HCT116 (cell line): ENCODE measurements around the gene PTBP3. TPM values are rescaled to one million over a fixed set of nuclear protein-coding genes. Genes with fewer than 3 reads are reported as not detected.

Experiments used
- ATAC-seq: fragments of 200-7000 bp; cut with Tn5 transposase; 2 replicates; pipeline ENCODE4 v1.9.1; 2020; ENCODE audit warnings: mild to moderate bottlenecking, moderate library complexity
- BruUV-seq: library from RNA; stranded (reverse); fragments of 400-500 nt; replicated peaks from 2 replicates; lab custom pipeline; 2021; lab: Mats Ljungman, UMichigan
- CTCF ChIA-PET: fragments of 300-600 bp; sonication (Branson Sonifier 250); formaldehyde crosslinking; loops from one replicate; lab custom pipeline; 2021; ENCODE audit warnings: antibody characterized with exemption; lab: Charles Lee
- POLR2A ChIA-PET: fragments of 300-600, 350-600 bp; sonication (Branson Sonifier 250); formaldehyde crosslinking; loops from one replicate; lab custom pipeline; 2021; ENCODE audit warnings: antibody characterized with exemption; lab: Charles Lee
- RAD21 ChIA-PET, 2 experiments: fragments of 300-600 bp; sonication (Branson Sonifier 250); formaldehyde crosslinking; loops; one replicate each; lab custom pipeline; 2023; ENCODE audit warnings: low total read pairs in 2 of 2; ENCODE audit not compliant: uncharacterized antibody in 2 of 2, unreplicated experiment in 2 of 2, low non-redundant PET in 1 of 2; lab: Charles Lee
- DNase-seq: peaks from one replicate; pipeline ENCODE4 v3.0.0-alpha.2; 2010; ENCODE audit warnings: low read depth, low spot score
- H2AFZ ChIP-seq: fragments of 200-600 bp; shearing (Covaris generic), sonication (generic); 2 replicates; pipeline ENCODE4 v1.6.1; 2017; ENCODE audit warnings: low read depth, mixed run types, mixed read lengths, antibody characterized with exemption, low read length; ENCODE audit not compliant: poor library complexity, severe bottlenecking
- H3K27ac ChIP-seq: 2 replicates; pipeline ENCODE4 v1.5.1; 2012; ENCODE audit warnings: low read depth, low read length
- H3K27me3 ChIP-seq: fragments of 200-600 bp; sonication (generic); 2 replicates; pipeline ENCODE4 v1.6.1; 2016; ENCODE audit warnings: mixed run types, low read length, mixed read lengths; ENCODE audit not compliant: insufficient read depth
- H3K36me3 ChIP-seq, 2 experiments: fragments of 200-500 bp in 1 of 2; fragments of 200-600 bp in 1 of 2; sonication (Bioruptor generic) in 1 of 2; sonication (generic) in 1 of 2; 2 replicates each; pipeline versions ENCODE4 v1.5.1 to v1.6.1; 2014 to 2016; ENCODE audit warnings: low read length in 2 of 2, inconsistent platforms in 1 of 2, mixed read lengths in 1 of 2, mixed run types in 1 of 2; ENCODE audit not compliant: insufficient read depth in 2 of 2, control insufficient read depth in 1 of 2
- H3K4me1 ChIP-seq, 2 experiments: fragments of 200-600 bp in 1 of 2; sonication (generic) in 1 of 2; 2 replicates each; pipeline versions ENCODE4 v1.5.1 to v1.6.1; 2012 to 2017; ENCODE audit warnings: low read length in 2 of 2, inconsistent platforms in 1 of 2, mild to moderate bottlenecking in 1 of 2, mixed read lengths in 1 of 2, mixed run types in 1 of 2, moderate library complexity in 1 of 2; ENCODE audit not compliant: insufficient read depth in 2 of 2, control insufficient read depth in 1 of 2
- H3K4me2 ChIP-seq: fragments of 200-600 bp; sonication (generic); 2 replicates; pipeline ENCODE4 v1.6.1; 2017; ENCODE audit warnings: mixed run types, low read length, mixed read lengths
- H3K4me3 ChIP-seq, 2 experiments: fragments of 200-600 bp in 1 of 2; sonication (generic) in 1 of 2; replicated peaks in 1 of 2; 2 replicates each; pipeline ENCODE4 v1.5.1; 2011 to 2016; ENCODE audit warnings: low read length in 2 of 2, control low read depth in 1 of 2, low read depth in 1 of 2, mild to moderate bottlenecking in 1 of 2, mixed read lengths in 1 of 2, mixed run types in 1 of 2
- H3K79me2 ChIP-seq: fragments of 200-600 bp; sonication (generic); 2 replicates; pipeline ENCODE4 v1.6.1; 2017; ENCODE audit warnings: mild to moderate bottlenecking, mixed run types, low read length, moderate library complexity, mixed read lengths; ENCODE audit not compliant: insufficient read depth
- H3K9ac ChIP-seq: fragments of 200-600 bp; sonication (generic); 2 replicates; pipeline ENCODE4 v1.6.1; 2016; ENCODE audit warnings: low read length, mixed read lengths
- H3K9me2 ChIP-seq: fragments of 200-600 bp; sonication (generic), shearing (Covaris generic); 2 replicates; pipeline ENCODE4 v1.6.1; 2017; ENCODE audit warnings: mixed run types, mild to moderate bottlenecking, moderate library complexity; ENCODE audit not compliant: insufficient read depth
- H3K9me3 ChIP-seq, 2 experiments: fragments of 200-500 bp in 1 of 2; fragments of 200-600 bp in 1 of 2; sonication (Bioruptor generic) in 1 of 2; sonication (generic) in 1 of 2; 2 replicates each; pipeline ENCODE4 v1.6.1; 2014 to 2017; ENCODE audit warnings: low read length in 2 of 2, mixed read lengths in 2 of 2, inconsistent platforms in 1 of 2, low read depth in 1 of 2, mild to moderate bottlenecking in 1 of 2, mixed run types in 1 of 2, moderate library complexity in 1 of 2; ENCODE audit not compliant: control insufficient read depth in 1 of 2, insufficient read depth in 1 of 2
- H4K20me1 ChIP-seq: fragments of 200-600 bp; sonication (generic), shearing (Covaris generic); 2 replicates; pipeline ENCODE4 v1.6.1; 2017; ENCODE audit warnings: mixed run types, mild to moderate bottlenecking, moderate library complexity; ENCODE audit not compliant: insufficient read depth
- CEBPB ChIP-seq: IDR thresholded peaks from 2 replicates; pipeline ENCODE4 v1.6.1; 2012; ENCODE audit warnings: low read depth
- CTCF ChIP-seq, 3 experiments: fragments of 200-600 bp in 1 of 3; sonication (generic) in 1 of 3; IDR thresholded peaks in 2 of 3; conservative IDR thresholded peaks in 1 of 3; 2 replicates each; pipeline ENCODE4 v1.5.1; 2012 to 2017; ENCODE audit warnings: low read depth in 2 of 3, low read length in 2 of 3, antibody characterized with exemption in 1 of 3, borderline replicate concordance in 1 of 3, control low read depth in 1 of 3, mild to moderate bottlenecking in 1 of 3, mixed read lengths in 1 of 3, mixed run types in 1 of 3, moderate library complexity in 1 of 3; ENCODE audit not compliant: insufficient read depth in 1 of 3
- EGR1 ChIP-seq: IDR thresholded peaks from 2 replicates; pipeline ENCODE4 v1.6.1; 2012; ENCODE audit warnings: low read depth
- ELF1 ChIP-seq: IDR thresholded peaks from 2 replicates; pipeline ENCODE4 v1.6.1; 2012; ENCODE audit warnings: low read depth, borderline replicate concordance
- EZH2 ChIP-seq: fragments of 200-600 bp; sonication (generic); IDR thresholded peaks from 2 replicates; pipeline ENCODE4 v1.6.1; 2017; ENCODE audit warnings: antibody characterized with exemption, mixed run types
- EZH2phosphoT487 ChIP-seq: fragments of 200-600 bp; IDR thresholded peaks from 2 replicates; pipeline ENCODE4 v1.6.1; 2018; ENCODE audit warnings: antibody characterized with exemption, borderline replicate concordance
- FOSL1 ChIP-seq: IDR thresholded peaks from 2 replicates; pipeline ENCODE4 v1.6.1; 2012; ENCODE audit warnings: low read depth
- MAX ChIP-seq: IDR thresholded peaks from 2 replicates; pipeline ENCODE4 v1.6.1; 2012
- POLR2A ChIP-seq: IDR thresholded peaks from 2 replicates; pipeline ENCODE4 v1.7.0; 2011; ENCODE audit warnings: borderline replicate concordance; ENCODE audit not compliant: insufficient read depth, insufficient read length; ENCODE audit errors: extremely low read depth
- POLR2AphosphoS5 ChIP-seq: IDR thresholded peaks from 2 replicates; pipeline ENCODE4 v1.6.1; 2011; ENCODE audit warnings: mild to moderate bottlenecking, low read depth, low read length, moderate library complexity
- SIN3A ChIP-seq: IDR thresholded peaks from 2 replicates; pipeline ENCODE4 v1.6.1; 2012; ENCODE audit warnings: low read depth
- SP1 ChIP-seq: IDR thresholded peaks from 2 replicates; pipeline ENCODE4 v1.6.1; 2012; ENCODE audit warnings: low read depth
- TCF7L2 ChIP-seq: IDR thresholded peaks from 2 replicates; pipeline ENCODE4 v1.7.0; 2011; ENCODE audit warnings: borderline replicate concordance, inconsistent platforms; ENCODE audit not compliant: insufficient read depth, insufficient read length; ENCODE audit errors: extremely low read depth
- YY1 ChIP-seq: IDR thresholded peaks from 2 replicates; pipeline ENCODE4 v1.6.1; 2011; ENCODE audit warnings: low read length, low read depth, moderate library complexity, mild to moderate bottlenecking; ENCODE audit not compliant: insufficient replicate concordance; ENCODE audit errors: extremely low read depth
- ZFX ChIP-seq: fragments of 450-650 bp; IDR thresholded peaks from 2 replicates; pipeline ENCODE4 v1.6.1; 2017
- ZNF274 ChIP-seq: fragments of 200-500 bp; sonication (Bioruptor generic); IDR thresholded peaks from 2 replicates; pipeline ENCODE4 v1.6.1; 2014; ENCODE audit warnings: mild to moderate bottlenecking, low read depth, low read length, inconsistent platforms
- intact Hi-C: fragments of 100-400 bp; cut with micrococcal nuclease; formaldehyde crosslinking; loops from 2 replicates; pipeline ENCODE4 v1.10.0; 2022
- total RNA-seq: library from RNA; stranded (reverse); gene quantifications from one replicate; pipeline ENCODE4 v1.2.1, GENCODE V29; 2021; ENCODE audit not compliant: unreplicated experiment
- TF ChIP-seq, protein P1 (sequence below): IDR thresholded peaks from 2 replicates; pipeline ENCODE4 v1.6.1; 2012
- TF ChIP-seq, protein P2 (sequence below): IDR thresholded peaks from 2 replicates; pipeline ENCODE4 v1.6.1; 2011; ENCODE audit warnings: mild to moderate bottlenecking, low read length, moderate library complexity; ENCODE audit not compliant: insufficient replicate concordance; ENCODE audit errors: extremely low read depth

Gene PTBP3
- total RNA-seq, 1 experiment from 2014 or later, result 102 TPM

DNA sequence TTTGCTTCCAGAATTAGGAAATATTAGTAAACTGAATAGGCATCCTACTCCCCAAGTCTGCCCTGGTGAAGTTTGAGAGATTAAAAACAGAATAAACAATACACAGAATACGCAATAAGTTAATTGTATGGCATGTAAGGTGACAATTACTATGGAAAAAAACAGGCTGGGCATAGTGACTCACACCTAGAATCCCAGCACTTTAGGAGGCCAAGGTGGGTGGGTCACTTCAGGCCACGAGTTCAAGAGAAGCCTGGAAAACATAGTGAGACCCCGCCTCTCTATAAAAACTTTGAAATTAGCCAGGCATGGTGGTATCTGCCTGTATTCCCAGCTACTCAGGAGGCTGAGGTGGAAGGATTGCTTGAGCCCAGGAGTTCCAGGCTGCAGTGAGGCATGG, 94.1 kb downstream of the PTBP3 start:
- CTCF ChIA-PET, result no interaction called here
- peak; percentile 7 for DNase-seq
- peak; percentile 70 for ATAC-seq
- no peaks in the 10 kb centered on the region for H3K9me3 ChIP-seq
- no peak overlapping the region for H3K4me3 ChIP-seq
- no peak overlapping the region for H3K27ac ChIP-seq
- H4K20me1 ChIP-seq, result peaks cover 4% of the 10 kb centered on the region; the same call in 1 of the 2 replicates
- no peaks in the 10 kb centered on the region for H3K36me3 ChIP-seq
- peak; percentile 39; the same call in 1 of the 2 replicates for TF ChIP-seq SP1
- no peak for TF ChIP-seq TCF7L2
- no peak overlapping the region for H2AFZ ChIP-seq
- H3K4me1 ChIP-seq, result peaks cover 13 to 14% of the 10 kb centered on the region in 2 experiments; a peak in 3 of 4 replicates
- H3K4me2 ChIP-seq, result peak overlapping the region; percentile 44
- POLR2A ChIA-PET, result no interaction called here
- RAD21 ChIA-PET, result no interaction called here
- no peak overlapping the region for H3K9ac ChIP-seq
- no peaks in the 10 kb centered on the region for H3K9me2 ChIP-seq
- intact Hi-C loops, result no loop called here
- peaks cover 7% of the 10 kb centered on the region; the same call in 1 of the 2 replicates for H3K79me2 ChIP-seq
- no TSS peak for BruUV-seq
- no peaks in the 10 kb centered on the region for H3K27me3 ChIP-seq

- Histone ChIP-seq H3K79me2 (peaks cover 7% of the 10 kb centered on the region; the same call in 1 of the 2 replicates), H4K20me1 (peaks cover 4% of the 10 kb centered on the region; the same call in 1 of the 2 replicates), H3K9me3 (no peaks in the 10 kb centered on the region), H3K4me3 (no peak overlapping the region), H3K4me2 (no peak overlapping the region), H3K27me3 (no peaks in the 10 kb centered on the region), H3K9ac (no peak overlapping the region), H2AFZ (no peak overlapping the region), H3K27ac (no peak overlapping the region), H3K4me1 (peaks cover 9 to 10% of the 10 kb centered on the region in 2 experiments; a peak in 3 of 4 replicates), H3K36me3 (no peaks in the 10 kb centered on the region; a peak in 1 of 4 replicates), H3K9me2 (no peaks in the 10 kb centered on the region)
- ChIA-PET RAD21 (no interaction called here), POLR2A (no interaction called here), CTCF (no interaction called here)
- no peak for ATAC-seq
- BruUV-seq, result no TSS peak
- DNase-seq, result no peak
- intact Hi-C loops, result no loop called here
- TF ChIP-seq ZNF274 (no peak), EZH2 (no peak), EZH2phosphoT487 (no peak), EGR1 (no peak), MAX (no peak), FOSL1 (no peak), YY1 (no peak), SIN3A (no peak), POLR2AphosphoS5 (no peak), POLR2A (no peak), CEBPB (no peak), ZFX (no peak), CTCF (IDR thresholded peaks at IDR 0.05 in 2 of 3, conservative IDR thresholded peaks at IDR 0.05 in 1 of 3; ENCODE audit: borderline replicate concordance in 1 of 3, insufficient read depth in 1 of 3, low read depth in 2 of 3, low read length in 2 of 3) (no peak), ELF1 (no peak)
- TF ChIP-seq, protein P1, sequence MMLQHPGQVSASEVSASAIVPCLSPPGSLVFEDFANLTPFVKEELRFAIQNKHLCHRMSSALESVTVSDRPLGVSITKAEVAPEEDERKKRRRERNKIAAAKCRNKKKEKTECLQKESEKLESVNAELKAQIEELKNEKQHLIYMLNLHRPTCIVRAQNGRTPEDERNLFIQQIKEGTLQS, result no peak
- TF ChIP-seq, protein P2, sequence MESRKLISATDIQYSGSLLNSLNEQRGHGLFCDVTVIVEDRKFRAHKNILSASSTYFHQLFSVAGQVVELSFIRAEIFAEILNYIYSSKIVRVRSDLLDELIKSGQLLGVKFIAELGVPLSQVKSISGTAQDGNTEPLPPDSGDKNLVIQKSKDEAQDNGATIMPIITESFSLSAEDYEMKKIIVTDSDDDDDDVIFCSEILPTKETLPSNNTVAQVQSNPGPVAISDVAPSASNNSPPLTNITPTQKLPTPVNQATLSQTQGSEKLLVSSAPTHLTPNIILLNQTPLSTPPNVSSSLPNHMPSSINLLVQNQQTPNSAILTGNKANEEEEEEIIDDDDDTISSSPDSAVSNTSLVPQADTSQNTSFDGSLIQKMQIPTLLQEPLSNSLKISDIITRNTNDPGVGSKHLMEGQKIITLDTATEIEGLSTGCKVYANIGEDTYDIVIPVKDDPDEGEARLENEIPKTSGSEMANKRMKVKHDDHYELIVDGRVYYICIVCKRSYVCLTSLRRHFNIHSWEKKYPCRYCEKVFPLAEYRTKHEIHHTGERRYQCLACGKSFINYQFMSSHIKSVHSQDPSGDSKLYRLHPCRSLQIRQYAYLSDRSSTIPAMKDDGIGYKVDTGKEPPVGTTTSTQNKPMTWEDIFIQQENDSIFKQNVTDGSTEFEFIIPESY, result no peak
Measured at GRCh38 chr9:112234779-112235178, 98.6 kb downstream of the PTBP3 start.
